GM12874 (cell line): Measurements from ENCODE around the gene SH3RF3.

Experiments
- TF ChIP-seq, protein P1 (sequence below): IDR thresholded peaks from 2 replicates; pipeline ENCODE4 v1.5.1; 2011; ENCODE audit warnings: low read depth, mild to moderate bottlenecking, control low read depth, low read length, moderate library complexity; ENCODE audit not compliant: insufficient read depth

The SH3RF3 gene

DNA sequence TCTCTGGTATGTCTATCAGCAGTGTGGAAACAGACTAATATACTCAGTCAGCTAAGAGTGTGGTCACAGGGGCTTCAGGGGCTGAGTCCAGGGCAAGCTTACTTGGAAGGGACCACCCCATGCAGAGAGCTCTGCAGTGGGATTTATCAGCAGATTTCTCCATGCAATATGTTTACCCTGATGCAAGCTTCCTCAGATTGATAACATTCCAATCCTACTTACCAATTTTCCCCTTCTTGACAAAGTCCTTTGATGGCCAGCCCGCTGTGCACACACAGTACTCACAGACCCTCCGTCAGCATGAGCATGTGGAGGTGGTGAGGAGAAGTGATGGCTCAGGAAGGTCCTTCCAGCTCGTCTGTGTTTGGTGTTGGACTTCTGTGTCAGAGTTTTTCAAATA, 51.8 kb downstream of the SH3RF3 start:
- TF ChIP-seq, protein P1, sequence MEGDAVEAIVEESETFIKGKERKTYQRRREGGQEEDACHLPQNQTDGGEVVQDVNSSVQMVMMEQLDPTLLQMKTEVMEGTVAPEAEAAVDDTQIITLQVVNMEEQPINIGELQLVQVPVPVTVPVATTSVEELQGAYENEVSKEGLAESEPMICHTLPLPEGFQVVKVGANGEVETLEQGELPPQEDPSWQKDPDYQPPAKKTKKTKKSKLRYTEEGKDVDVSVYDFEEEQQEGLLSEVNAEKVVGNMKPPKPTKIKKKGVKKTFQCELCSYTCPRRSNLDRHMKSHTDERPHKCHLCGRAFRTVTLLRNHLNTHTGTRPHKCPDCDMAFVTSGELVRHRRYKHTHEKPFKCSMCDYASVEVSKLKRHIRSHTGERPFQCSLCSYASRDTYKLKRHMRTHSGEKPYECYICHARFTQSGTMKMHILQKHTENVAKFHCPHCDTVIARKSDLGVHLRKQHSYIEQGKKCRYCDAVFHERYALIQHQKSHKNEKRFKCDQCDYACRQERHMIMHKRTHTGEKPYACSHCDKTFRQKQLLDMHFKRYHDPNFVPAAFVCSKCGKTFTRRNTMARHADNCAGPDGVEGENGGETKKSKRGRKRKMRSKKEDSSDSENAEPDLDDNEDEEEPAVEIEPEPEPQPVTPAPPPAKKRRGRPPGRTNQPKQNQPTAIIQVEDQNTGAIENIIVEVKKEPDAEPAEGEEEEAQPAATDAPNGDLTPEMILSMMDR = no peak

DNA sequence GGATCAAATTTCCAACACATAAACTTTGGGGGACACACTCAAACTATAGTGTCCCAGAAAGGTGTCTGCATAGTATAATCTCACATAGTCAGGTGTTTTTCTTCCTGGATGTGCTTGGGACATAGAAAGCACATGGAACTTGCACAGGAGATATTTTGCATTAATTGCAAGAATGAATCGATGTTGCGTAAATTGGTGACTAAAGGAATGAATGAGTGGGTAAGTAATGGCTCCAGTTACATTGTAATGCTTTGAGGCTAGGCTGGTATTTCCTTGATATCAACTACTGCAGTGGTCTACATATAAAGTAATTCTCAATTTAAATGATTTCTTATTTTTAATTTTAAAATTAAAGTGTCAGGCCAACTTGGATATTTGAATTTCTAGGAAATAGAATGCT, 53.4 kb downstream of the SH3RF3 start:
- TF ChIP-seq, protein P1 = no peak

DNA sequence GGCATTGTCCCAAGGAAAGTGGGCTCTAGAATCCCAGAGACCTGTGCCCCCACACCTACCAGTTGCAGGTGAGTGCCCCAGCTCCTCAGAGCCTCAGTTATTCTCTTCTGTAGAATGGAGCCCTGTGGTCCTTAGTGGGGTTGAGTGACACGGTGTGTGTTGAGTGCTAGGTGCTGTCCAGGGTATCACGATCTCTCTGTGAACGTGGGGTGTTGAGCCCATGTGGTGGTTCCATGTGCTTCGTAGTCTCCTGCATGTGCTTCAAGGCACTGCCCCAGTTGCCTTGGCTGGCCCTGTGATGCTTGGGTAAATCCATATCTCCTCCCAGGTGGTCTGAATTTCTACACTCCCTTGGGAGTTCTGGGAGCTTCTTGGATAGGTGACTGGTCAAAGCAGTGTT, 54.9 kb downstream of the SH3RF3 start:
- TF ChIP-seq, protein P1 = no peak

DNA sequence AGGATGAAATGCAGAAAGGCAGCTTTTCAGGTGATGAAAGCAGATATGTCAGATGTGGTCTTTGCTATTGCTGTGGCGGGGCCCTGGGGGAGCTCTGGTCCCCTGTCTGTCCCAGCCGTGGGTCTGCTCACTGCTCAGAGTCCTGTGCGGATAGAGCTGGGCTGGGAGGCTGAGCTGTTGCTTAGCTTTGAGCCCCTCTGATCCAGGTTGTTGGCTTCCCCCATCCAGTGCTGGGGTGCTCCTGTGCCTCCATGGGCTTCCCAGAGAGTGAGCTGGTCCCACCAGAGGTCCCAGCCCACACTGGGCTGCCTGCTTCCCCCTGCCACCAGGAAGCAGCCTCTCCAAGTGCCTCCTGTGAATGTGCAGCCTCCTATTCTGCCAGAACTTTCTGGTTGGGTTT, 55.4 kb downstream of the SH3RF3 start:
- TF ChIP-seq, protein P1 = no peak

DNA sequence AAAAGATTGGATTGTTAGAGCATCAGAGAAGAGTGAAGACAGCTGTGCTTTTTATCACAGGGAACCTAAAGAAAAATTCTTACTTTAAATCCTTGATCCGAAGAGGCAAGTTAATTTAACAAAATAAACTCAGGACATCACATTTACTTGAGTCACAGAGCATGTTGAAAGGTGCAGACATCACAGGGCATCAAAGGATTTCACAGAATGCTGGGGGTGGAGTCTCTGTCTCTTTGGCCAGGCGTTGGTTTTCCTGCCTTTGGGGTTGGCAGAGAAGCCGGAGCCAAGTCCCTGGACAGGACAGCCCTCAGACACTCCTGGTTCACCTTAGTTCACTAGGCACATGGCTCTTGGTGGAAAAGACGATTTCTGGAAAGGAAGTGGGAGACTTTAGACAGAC, 56.3 kb downstream of the SH3RF3 start:
- TF ChIP-seq, protein P1 = no peak

DNA sequence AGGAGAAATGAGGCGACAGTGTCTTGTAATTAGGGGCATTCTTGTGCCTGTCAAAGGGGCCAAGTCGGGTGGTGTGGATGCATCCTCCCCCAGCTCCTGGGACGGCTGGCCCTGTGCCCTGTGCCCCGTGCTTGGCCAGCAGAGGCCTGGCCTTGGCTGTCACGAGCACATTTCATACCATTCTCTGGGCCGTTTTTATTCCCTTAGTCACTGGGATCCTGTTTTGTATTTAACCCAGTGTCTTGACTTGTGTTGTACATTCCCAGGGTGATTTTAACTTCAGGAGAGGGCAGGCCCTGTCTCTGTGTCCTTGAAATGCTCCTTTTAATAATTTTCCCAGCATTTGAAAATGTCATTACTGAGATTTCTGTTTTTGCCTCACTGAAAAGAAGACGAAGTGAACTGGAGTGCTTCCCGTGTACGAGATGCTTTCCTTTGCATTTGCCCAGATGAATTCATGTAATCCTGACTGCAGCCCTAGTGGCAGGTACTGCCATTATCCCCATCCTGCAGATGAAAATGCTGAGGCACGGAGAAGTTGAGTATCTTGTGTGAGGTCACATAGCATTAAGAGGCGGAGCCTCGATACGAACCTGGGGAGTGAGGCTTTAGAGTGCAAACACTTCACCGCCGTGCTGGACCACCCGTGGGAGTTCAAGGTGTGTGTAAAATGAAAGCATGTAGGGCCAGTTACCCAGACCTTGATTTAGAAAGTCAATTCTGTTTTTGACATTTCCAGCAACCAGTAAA, 57.0 kb downstream of the SH3RF3 start:
- TF ChIP-seq, protein P1 = no peak

DNA sequence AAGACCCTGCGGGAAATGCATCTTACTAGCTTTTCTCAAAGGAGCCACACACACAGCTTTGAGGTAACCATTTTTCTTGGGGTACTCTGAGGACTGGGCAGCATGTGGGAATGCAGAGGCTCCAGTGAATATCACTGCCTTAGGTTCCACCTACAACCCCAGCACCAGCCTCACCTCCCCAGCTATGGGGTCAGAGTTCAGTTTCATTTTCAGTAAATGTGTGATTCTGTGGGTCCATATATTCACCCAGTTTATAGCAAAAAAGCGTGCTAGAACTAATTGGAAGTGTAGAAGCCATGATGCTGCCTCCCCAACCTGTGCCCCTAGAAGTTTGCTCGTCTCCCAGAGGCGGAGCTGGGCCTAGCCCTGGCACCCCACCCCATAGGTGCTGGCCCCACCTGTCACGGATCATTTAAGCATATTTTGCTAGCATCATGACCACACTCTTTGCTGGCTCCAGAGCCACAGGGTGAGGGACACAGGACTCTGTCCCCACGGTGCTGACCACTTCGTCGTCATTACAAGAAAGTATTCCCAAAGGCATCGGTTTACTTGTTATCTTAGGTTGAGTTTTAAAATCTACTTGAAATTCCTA, 57.7 kb downstream of the SH3RF3 start:
- TF ChIP-seq, protein P1 = no peak
